ENCODE results near the gene GREM1.

The GREM1 gene

GRCh38 chr15:32778391-32779176, 60.8 kb downstream of the GREM1 start:
- Histone ChIP-seq H3K4me3 (ENCODE audit: low read depth in 1 of 2, low read length in 1 of 2) (no peak overlapping the region), H3K27me3 (no peaks in the 10 kb centered on the region), H3K4me1 (ENCODE audit: control insufficient read depth in 1 of 2, insufficient read depth in 1 of 2, low read depth in 1 of 2, low read length in 1 of 2) (no peaks in the 10 kb centered on the region), H3K27ac (no peak overlapping the region), H3K36me3 (no peaks in the 10 kb centered on the region), H3K9me3 (no peaks in the 10 kb centered on the region)
- TF ChIP-seq, protein P1, sequence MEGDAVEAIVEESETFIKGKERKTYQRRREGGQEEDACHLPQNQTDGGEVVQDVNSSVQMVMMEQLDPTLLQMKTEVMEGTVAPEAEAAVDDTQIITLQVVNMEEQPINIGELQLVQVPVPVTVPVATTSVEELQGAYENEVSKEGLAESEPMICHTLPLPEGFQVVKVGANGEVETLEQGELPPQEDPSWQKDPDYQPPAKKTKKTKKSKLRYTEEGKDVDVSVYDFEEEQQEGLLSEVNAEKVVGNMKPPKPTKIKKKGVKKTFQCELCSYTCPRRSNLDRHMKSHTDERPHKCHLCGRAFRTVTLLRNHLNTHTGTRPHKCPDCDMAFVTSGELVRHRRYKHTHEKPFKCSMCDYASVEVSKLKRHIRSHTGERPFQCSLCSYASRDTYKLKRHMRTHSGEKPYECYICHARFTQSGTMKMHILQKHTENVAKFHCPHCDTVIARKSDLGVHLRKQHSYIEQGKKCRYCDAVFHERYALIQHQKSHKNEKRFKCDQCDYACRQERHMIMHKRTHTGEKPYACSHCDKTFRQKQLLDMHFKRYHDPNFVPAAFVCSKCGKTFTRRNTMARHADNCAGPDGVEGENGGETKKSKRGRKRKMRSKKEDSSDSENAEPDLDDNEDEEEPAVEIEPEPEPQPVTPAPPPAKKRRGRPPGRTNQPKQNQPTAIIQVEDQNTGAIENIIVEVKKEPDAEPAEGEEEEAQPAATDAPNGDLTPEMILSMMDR (IDR thresholded peaks at IDR 0.05): no peak

DNA sequence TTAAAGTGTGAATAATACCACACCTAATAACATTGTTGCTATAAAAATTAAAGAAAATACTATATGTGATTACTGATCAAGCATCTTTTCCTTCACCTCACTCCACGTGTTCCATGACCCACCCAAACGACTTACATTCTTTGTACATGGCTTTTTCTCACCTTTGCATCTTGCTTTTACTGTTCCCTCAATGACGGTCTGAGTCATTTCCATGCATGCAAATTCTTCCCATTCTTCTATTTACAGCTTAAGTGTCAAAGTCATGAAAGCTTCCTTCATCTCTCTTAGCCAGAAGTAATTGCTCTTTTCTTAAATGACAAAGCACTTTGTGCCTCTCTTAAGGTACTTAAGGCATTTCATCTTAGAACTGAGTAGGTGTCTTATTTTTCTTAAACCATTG, 64.0 kb downstream of the GREM1 start:
- TF ChIP-seq, protein P1 (IDR thresholded peaks at IDR 0.05): no peak
- Histone ChIP-seq H3K27ac (no peak overlapping the region), H3K4me3 (ENCODE audit: low read depth in 1 of 2, low read length in 1 of 2) (no peak overlapping the region), H3K27me3 (no peaks in the 10 kb centered on the region), H3K4me1 (ENCODE audit: control insufficient read depth in 1 of 2, insufficient read depth in 1 of 2, low read depth in 1 of 2, low read length in 1 of 2) (no peaks in the 10 kb centered on the region), H3K36me3 (no peaks in the 10 kb centered on the region), H3K9me3 (no peaks in the 10 kb centered on the region)

DNA sequence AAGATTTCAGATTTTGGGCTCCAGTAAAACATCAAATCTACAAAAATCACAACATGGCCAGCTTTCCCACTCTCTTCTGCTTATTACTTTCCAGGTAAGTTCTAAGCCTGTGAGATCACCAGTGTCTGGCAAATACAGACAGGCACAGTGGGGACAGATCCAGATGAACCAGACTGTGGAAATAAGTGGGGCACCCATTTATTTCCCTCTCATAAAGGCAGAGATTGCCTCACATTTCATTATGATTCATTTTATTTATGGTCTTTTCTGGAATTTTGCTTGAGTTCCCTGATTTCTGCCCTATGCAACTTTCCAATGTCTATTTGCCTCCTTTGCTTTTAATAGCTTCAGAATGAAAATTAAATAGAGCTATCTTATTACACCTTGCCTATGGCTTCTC, 66.8 kb downstream of the GREM1 start:
- TF ChIP-seq, protein P1 (IDR thresholded peaks at IDR 0.05): no peak
- H3K9me3 ChIP-seq: no peaks in the 10 kb centered on the region

DNA sequence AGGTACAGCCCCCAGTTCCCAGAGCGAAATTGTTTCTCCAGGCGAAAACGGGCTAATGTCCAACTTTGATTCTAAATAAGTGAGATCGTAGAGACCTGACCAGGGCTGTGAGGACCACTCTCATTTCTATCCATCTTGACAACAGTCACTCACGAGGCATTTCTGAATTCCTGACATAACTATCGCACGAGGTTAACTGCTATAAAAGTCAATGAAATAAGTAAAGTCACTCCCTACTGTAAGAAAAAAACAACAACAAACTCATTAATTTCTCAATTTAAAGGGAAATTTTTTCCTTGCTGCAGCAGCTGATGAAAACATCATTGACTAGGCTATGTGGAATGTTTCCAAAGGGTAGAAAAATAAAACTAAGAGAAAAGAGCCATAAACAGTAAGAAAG, 69.1 kb downstream of the GREM1 start:
- Histone ChIP-seq H3K36me3 (no peaks in the 10 kb centered on the region), H3K27ac (no peak overlapping the region), H3K9me3 (no peaks in the 10 kb centered on the region), H3K27me3 (no peaks in the 10 kb centered on the region), H3K4me1 (ENCODE audit: control insufficient read depth in 1 of 2, insufficient read depth in 1 of 2, low read depth in 1 of 2, low read length in 1 of 2) (no peaks in the 10 kb centered on the region), H3K4me3 (ENCODE audit: low read depth in 1 of 2, low read length in 1 of 2) (no peak overlapping the region)
- TF ChIP-seq, protein P1 (IDR thresholded peaks at IDR 0.05): no peak

More for the DNA sequence above, 66.8 kb downstream of the GREM1 start:
- Histone ChIP-seq H3K4me3 (ENCODE audit: low read depth in 1 of 2, low read length in 1 of 2) (no peak overlapping the region), H3K27ac (no peak overlapping the region), H3K4me1 (ENCODE audit: control insufficient read depth in 1 of 2, insufficient read depth in 1 of 2, low read depth in 1 of 2, low read length in 1 of 2) (no peaks in the 10 kb centered on the region), H3K27me3 (no peaks in the 10 kb centered on the region), H3K36me3 (no peaks in the 10 kb centered on the region)

GRCh38 chr15:32787949-32788348, 70.1 kb downstream of the GREM1 start:
- Histone ChIP-seq H3K36me3 (no peaks in the 10 kb centered on the region), H3K4me3 (ENCODE audit: low read depth in 1 of 2, low read length in 1 of 2) (no peak overlapping the region), H3K4me1 (ENCODE audit: control insufficient read depth in 1 of 2, insufficient read depth in 1 of 2, low read depth in 1 of 2, low read length in 1 of 2) (no peaks in the 10 kb centered on the region), H3K9me3 (no peaks in the 10 kb centered on the region), H3K27ac (no peak overlapping the region), H3K27me3 (no peaks in the 10 kb centered on the region)
- TF ChIP-seq, protein P1 (IDR thresholded peaks at IDR 0.05): no peak
